Neural cell (in vitro differentiated cells): ENCODE data around the gene GNE. TPM values are rescaled to one million over a fixed set of nuclear protein-coding genes. Genes with fewer than 3 reads are reported as not detected.

Experiments used
- H2AFZ ChIP-seq: fragments of 200-600, 300-800 bp; sonication (generic), shearing (Covaris generic); 2 replicates; pipeline ENCODE4 v1.6.0; 2014; ENCODE audit warnings: low read depth, mild to moderate bottlenecking, antibody characterized with exemption, low read length, moderate library complexity
- H3F3A ChIP-seq: fragments of 200-600 bp; shearing (Covaris generic); 2 replicates; pipeline ENCODE4 v1.6.1; 2016; ENCODE audit warnings: mild to moderate bottlenecking, moderate library complexity, mixed read lengths, antibody characterized with exemption, low read length; ENCODE audit not compliant: insufficient read depth, poor library complexity, severe bottlenecking
- H3K27ac ChIP-seq: fragments of 200-600, 300-800 bp; sonication (generic), shearing (Covaris generic); 2 replicates; pipeline ENCODE4 v1.5.1; 2014; ENCODE audit warnings: mild to moderate bottlenecking, low read length, moderate library complexity
- H3K27me3 ChIP-seq: fragments of 300-800, 200-600 bp; sonication (generic), shearing (Covaris generic); 2 replicates; pipeline ENCODE4 v1.6.0; 2014; ENCODE audit warnings: mild to moderate bottlenecking, low read depth, low read length, moderate library complexity; ENCODE audit not compliant: insufficient read depth
- H3K36me3 ChIP-seq: fragments of 300-800, 200-600 bp; sonication (generic), shearing (Covaris generic); 2 replicates; pipeline ENCODE4 v1.5.1; 2014; ENCODE audit warnings: mild to moderate bottlenecking, antibody characterized with exemption, low read length, moderate library complexity; ENCODE audit not compliant: insufficient read depth
- H3K4me2 ChIP-seq: fragments of 300-800, 200-600 bp; sonication (generic), shearing (Covaris generic); 2 replicates; pipeline ENCODE4 v1.6.0; 2014; ENCODE audit warnings: mild to moderate bottlenecking, low read length
- H3K4me3 ChIP-seq: fragments of 300-800, 200-600 bp; sonication (generic), shearing (Covaris generic); 2 replicates; pipeline ENCODE4 v1.5.1; 2014; ENCODE audit warnings: mild to moderate bottlenecking, low read length, moderate library complexity
- H3K79me2 ChIP-seq: fragments of 200-600 bp; shearing (Covaris generic); replicated peaks from 2 replicates; pipeline ENCODE4 v1.6.0; 2014; ENCODE audit warnings: mild to moderate bottlenecking, low read length, moderate library complexity; ENCODE audit not compliant: insufficient read depth
- H3K9ac ChIP-seq: fragments of 300-800, 200-600 bp; sonication (generic), shearing (Covaris generic); 2 replicates; pipeline ENCODE4 v1.6.1; 2016; ENCODE audit warnings: mild to moderate bottlenecking, low read length, mixed read lengths
- H3K9me2 ChIP-seq: fragments of 200-600 bp; shearing (Covaris generic); 2 replicates; pipeline ENCODE4 v1.6.1; 2016; ENCODE audit warnings: mild to moderate bottlenecking, low read length, mixed read lengths; ENCODE audit not compliant: insufficient read depth
- H3K9me3 ChIP-seq: fragments of 200-600, 300-800 bp; sonication (generic), shearing (Covaris generic); 2 replicates; pipeline ENCODE4 v1.6.1; 2016; ENCODE audit warnings: mild to moderate bottlenecking, mixed run types, low read length, moderate library complexity, mixed read lengths
- H4K20me1 ChIP-seq: fragments of 200-600 bp; shearing (Covaris generic); 2 replicates; pipeline ENCODE4 v1.6.1; 2016; ENCODE audit warnings: mild to moderate bottlenecking, mixed run types; ENCODE audit not compliant: insufficient read depth
- CTCF ChIP-seq: fragments of 450-650 bp; IDR thresholded peaks from 2 replicates; pipeline ENCODE4 v1.5.1; 2014; ENCODE audit warnings: antibody characterized with exemption, mild to moderate bottlenecking, moderate library complexity; ENCODE audit not compliant: poor library complexity, severe bottlenecking
- EP300 ChIP-seq: fragments of 450-650 bp; conservative IDR thresholded peaks from 2 replicates; pipeline ENCODE4 v1.6.1; 2014; ENCODE audit warnings: antibody characterized with exemption, mild to moderate bottlenecking, moderate library complexity; ENCODE audit not compliant: poor library complexity, severe bottlenecking
- EZH2 ChIP-seq: fragments of 200-600, 300-800 bp; shearing (Covaris generic), sonication (generic); IDR thresholded peaks from 2 replicates; pipeline ENCODE4 v1.6.1; 2014; ENCODE audit warnings: antibody characterized with exemption, low read length, borderline replicate concordance, mild to moderate bottlenecking; ENCODE audit not compliant: insufficient read depth, poor library complexity, severe bottlenecking
- MXI1 ChIP-seq: fragments of 450-650 bp; conservative IDR thresholded peaks from 2 replicates; pipeline ENCODE4 v1.6.1; 2014; ENCODE audit warnings: antibody characterized with exemption, mild to moderate bottlenecking; ENCODE audit not compliant: poor library complexity, severe bottlenecking
- POLR2AphosphoS5 ChIP-seq: IDR thresholded peaks from 2 replicates; pipeline ENCODE4 v1.6.1; 2012
- RAD21 ChIP-seq: fragments of 450-650 bp; conservative IDR thresholded peaks from 2 replicates; pipeline ENCODE4 v1.6.1; 2014; ENCODE audit warnings: antibody characterized with exemption, mild to moderate bottlenecking, moderate library complexity
- REST ChIP-seq: IDR thresholded peaks from 2 replicates; pipeline ENCODE4 v1.6.1; 2012; ENCODE audit warnings: borderline replicate concordance
- SMC3 ChIP-seq: fragments of 450-650 bp; conservative IDR thresholded peaks from 2 replicates; pipeline ENCODE4 v1.6.1; 2014; ENCODE audit warnings: antibody characterized with exemption, mild to moderate bottlenecking, moderate library complexity; ENCODE audit not compliant: poor library complexity
- TAF1 ChIP-seq: IDR thresholded peaks from 2 replicates; pipeline ENCODE4 v1.6.1; 2012; ENCODE audit warnings: low read depth
- polyA plus RNA-seq: library from polyadenylated mRNA; depleted of rRNA; stranded (reverse); fragments of >200 nt; gene quantifications from 2 replicates; pipeline ENCODE4 v1.2.3, GENCODE V29; 2014

The GNE gene
- polyA plus RNA-seq, 1 donor from 2014 or later = 22.7 TPM

- no peaks in the 10 kb centered on the region for H3K9me3 ChIP-seq
- H3K36me3 ChIP-seq = no peaks in the 10 kb centered on the region
- no peaks in the 10 kb centered on the region for H3K9me2 ChIP-seq
- H3K79me2 ChIP-seq = no peaks in the 10 kb centered on the region
- no peak overlapping the region for H3K4me2 ChIP-seq
- H3K27me3 ChIP-seq = no peaks in the 10 kb centered on the region
- no peak overlapping the region for H3K9ac ChIP-seq
- no peak overlapping the region for H3K27ac ChIP-seq
- H2AFZ ChIP-seq = no peak overlapping the region
- TF ChIP-seq CTCF (no peak), EZH2 (no peak), TAF1 (no peak), MXI1 (no peak), SMC3 (no peak), RAD21 (no peak)
- no peak overlapping the region for H3K4me3 ChIP-seq
- no peaks in the 10 kb centered on the region for H4K20me1 ChIP-seq
- H3F3A ChIP-seq = no peaks in the 10 kb centered on the region
Measured at GRCh38 chr9:36264896-36265295, 6.6 kb upstream of the GNE start.

- Histone ChIP-seq H3K27me3 (no peaks in the 10 kb centered on the region), H3K4me3 (no peak overlapping the region), H3K27ac (no peak overlapping the region), H3K79me2 (no peaks in the 10 kb centered on the region), H4K20me1 (no peaks in the 10 kb centered on the region), H3K9me3 (no peaks in the 10 kb centered on the region), H3K4me2 (no peak overlapping the region), H2AFZ (no peak overlapping the region), H3F3A (no peaks in the 10 kb centered on the region), H3K9me2 (no peaks in the 10 kb centered on the region), H3K9ac (no peak overlapping the region), H3K36me3 (no peaks in the 10 kb centered on the region)
- TF ChIP-seq EP300 (no peak), TAF1 (no peak), MXI1 (no peak), REST (no peak), RAD21 (no peak), CTCF (no peak), EZH2 (no peak), POLR2AphosphoS5 (no peak), SMC3 (no peak)
Measured at GRCh38 chr9:36263683-36264082, 5.4 kb upstream of the GNE start.
